Fibroblast of pulmonary artery (primary cell): Measurements from ENCODE around the gene ALDH16A1.

Experiments
- DNase-seq: peaks from one replicate; pipeline ENCODE4 v3.0.0-alpha.2; 2010; ENCODE audit warnings: low read depth
- H3K4me3 ChIP-seq: replicated peaks from 2 replicates; pipeline ENCODE4 v1.5.1; 2011; ENCODE audit warnings: low read depth, mild to moderate bottlenecking, control low read depth, low read length, moderate library complexity
- CTCF ChIP-seq: IDR thresholded peaks from 2 replicates; pipeline ENCODE4 v1.5.1; 2011; ENCODE audit warnings: mild to moderate bottlenecking, control low read depth, low read length, inconsistent platforms; ENCODE audit errors: missing control alignments

ALDH16A1 gene

GRCh38 chr19:49419173-49419572, 33.9 kb upstream of the ALDH16A1 start:
- no peak overlapping the region for H3K4me3 ChIP-seq
- TF ChIP-seq CTCF: no peak
- DNase-seq: no peak

GRCh38 chr19:49420227-49420626, 32.8 kb upstream of the ALDH16A1 start:
- H3K4me3 ChIP-seq: no peak overlapping the region
- no peak for TF ChIP-seq CTCF
- DNase-seq: no peak

- no peak overlapping the region for H3K4me3 ChIP-seq
- no peak for TF ChIP-seq CTCF
- DNase-seq: peak; percentile 72
Observed at GRCh38 chr19:49421039-49421877, 31.8 kb upstream of the ALDH16A1 start.

DNA sequence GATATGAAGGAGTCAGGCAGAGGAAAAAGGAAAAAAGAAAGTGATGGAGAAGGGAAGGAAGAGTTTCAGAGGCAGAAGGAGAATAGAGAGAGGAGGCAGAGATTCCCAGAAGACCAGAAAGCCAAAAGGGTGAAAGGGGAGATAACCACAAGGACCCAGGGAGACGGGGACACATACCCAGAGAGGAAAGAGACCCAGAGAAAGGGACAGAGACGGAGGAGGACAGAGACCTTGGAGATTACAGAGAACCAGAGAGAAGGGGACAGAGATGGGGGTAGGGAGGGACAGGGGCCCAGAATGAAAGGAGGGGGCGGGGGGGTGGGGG, 31.2 kb upstream of the ALDH16A1 start:
- TF ChIP-seq CTCF: no peak
- H3K4me3 ChIP-seq: no peak overlapping the region
- DNase-seq: no peak

- TF ChIP-seq CTCF: peak; percentile 3
- H3K4me3 ChIP-seq: no peak overlapping the region
- peak; percentile 26 for DNase-seq
Observed at GRCh38 chr19:49422407-49423070, 30.5 kb upstream of the ALDH16A1 start.

DNA sequence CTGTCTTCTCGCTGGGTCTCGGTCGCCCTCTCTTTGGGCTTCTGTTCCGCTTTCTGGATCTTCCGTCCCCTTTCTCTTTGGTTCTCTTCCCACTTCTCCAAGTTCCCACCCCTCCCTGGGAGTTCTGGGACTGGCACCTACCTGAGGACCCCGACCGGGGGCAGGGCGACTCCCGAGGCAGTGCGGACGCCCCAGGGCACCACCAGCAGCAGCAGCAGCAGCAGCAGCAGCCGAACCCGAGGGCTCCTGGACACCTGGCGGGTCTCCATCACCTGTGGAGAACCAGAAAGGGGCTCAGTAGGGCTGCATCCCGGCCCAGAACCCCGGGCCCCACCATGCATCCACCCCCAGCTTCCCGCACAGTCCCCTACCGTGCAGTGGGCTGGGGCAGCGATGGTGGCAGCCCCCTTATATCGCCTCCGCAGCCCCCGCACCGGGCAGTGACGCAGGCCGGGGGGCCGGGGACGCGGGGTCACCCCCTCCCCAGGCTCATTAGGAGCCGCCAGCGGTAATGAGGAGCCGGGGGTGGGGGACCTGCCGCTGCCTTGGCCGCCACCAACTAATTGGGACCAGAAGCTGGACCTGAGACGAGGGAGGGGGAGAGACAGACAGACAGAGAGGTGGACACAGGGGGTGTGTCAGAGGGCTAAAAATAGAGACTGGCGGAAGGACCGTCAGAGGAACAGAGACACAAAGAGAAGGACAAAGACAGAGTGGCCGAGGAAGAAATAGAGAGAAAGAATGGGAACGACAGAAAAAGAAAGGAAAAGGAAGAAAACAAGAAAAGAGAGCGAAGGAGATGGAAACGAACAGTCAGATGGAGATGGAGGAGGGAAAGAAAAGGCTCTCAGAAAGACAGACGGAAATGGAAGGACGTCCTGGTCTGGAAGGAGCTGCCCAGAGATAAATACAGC, 29.7 kb upstream of the ALDH16A1 start, which contains the start of gene PTH2:
TSS of gene PTH2 (minus strand) at position 371 of the 914 bp plus-strand sequence. CDS start at position 269, 102 bp downstream.
- H3K4me3 ChIP-seq: no peak within 1 kb of the TSS
- DNase-seq: no peak
- TF ChIP-seq CTCF: no peak
